ENCODE data around the gene IFI27. TPM values are rescaled to one million over a fixed set of nuclear protein-coding genes. Genes with fewer than 3 reads are reported as not detected.

IFI27 gene
- polyA plus RNA-seq, 1 of the 3 experiments (the other 2 are of a cell fraction): 1.2 TPM

DNA sequence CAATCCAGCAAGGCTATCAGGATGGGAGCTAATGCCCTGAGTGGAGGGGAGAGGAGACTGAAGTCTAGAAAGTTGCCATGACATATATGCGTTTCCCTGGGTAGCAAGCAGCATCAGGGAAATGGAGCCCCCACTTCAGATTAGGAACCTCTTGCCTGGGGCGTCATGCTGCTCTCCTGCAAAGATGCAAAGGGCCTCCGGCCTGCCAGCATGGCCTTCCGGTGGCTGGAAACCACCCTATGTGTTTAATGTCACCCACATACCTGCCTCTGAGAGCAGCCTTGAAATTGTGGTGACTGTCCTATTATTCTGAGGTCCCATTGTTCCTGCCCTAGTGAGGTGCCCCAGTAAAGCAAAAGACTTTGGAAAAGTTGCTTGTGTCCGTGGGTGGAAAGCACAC is 28.9 kb downstream of the IFI27 start:
- H3K36me3 ChIP-seq (replicated peaks in 1 of 2; ENCODE audit: control insufficient read depth in 1 of 2, insufficient read depth in 2 of 2, low read length in 1 of 2): no peaks in the 10 kb centered on the region
- H4K20me1 ChIP-seq (ENCODE audit: insufficient read depth): no peaks in the 10 kb centered on the region
- 80% methylated on average over 3 of the region's 5 CpGs for WGBS (ENCODE audit: low lambda C conversion rate)
- H3K4me3 ChIP-seq (ENCODE audit: low read depth in 2 of 2, low read length in 1 of 2): no peak overlapping the region
- no peaks in the 10 kb centered on the region for H3K79me2 ChIP-seq (ENCODE audit: insufficient read depth)
- no peaks in the 10 kb centered on the region for H3K9me3 ChIP-seq
- H3K27me3 ChIP-seq (ENCODE audit: insufficient read depth): no peaks in the 10 kb centered on the region
- H2AFZ ChIP-seq (ENCODE audit: low read depth): no peak overlapping the region
- no peak for DNase-seq
- H3K9ac ChIP-seq: no peak overlapping the region
- H3K27ac ChIP-seq (ENCODE audit: low read depth in 2 of 2, low read length in 1 of 2): no peak overlapping the region
- no peaks in the 10 kb centered on the region for H3F3A ChIP-seq (replicated peaks; ENCODE audit: insufficient read depth)
- ChIA-PET POLR2A (no interaction called here), CTCF (interaction anchor here (0.9 to 5.2 kb wide), 5 partner anchors 13 to 200 kb away, joined by 3 to 132 read pairs (median 25); no protein-coding TSS in a partner anchor)
- H3K9me2 ChIP-seq: no peaks in the 10 kb centered on the region
- H3K4me1 ChIP-seq (ENCODE audit: control insufficient read depth in 1 of 2, insufficient read depth in 2 of 2, low read depth in 1 of 2, low read length in 1 of 2): peaks cover 0 to 3% of the 10 kb centered on the region in 2 experiments; a peak in 2 of 4 replicates
- no peak overlapping the region for H3K4me2 ChIP-seq
- no peak for TF ChIP-seq RCOR1 (IDR thresholded peaks at IDR 0.05; ENCODE audit: low read length)
- TF ChIP-seq RXRA (IDR thresholded peaks at IDR 0.05; ENCODE audit: borderline replicate concordance, low read depth): no peak
- no peak for TF ChIP-seq RFX5 (IDR thresholded peaks at IDR 0.05; ENCODE audit: low read length)
- TF ChIP-seq, protein P1, sequence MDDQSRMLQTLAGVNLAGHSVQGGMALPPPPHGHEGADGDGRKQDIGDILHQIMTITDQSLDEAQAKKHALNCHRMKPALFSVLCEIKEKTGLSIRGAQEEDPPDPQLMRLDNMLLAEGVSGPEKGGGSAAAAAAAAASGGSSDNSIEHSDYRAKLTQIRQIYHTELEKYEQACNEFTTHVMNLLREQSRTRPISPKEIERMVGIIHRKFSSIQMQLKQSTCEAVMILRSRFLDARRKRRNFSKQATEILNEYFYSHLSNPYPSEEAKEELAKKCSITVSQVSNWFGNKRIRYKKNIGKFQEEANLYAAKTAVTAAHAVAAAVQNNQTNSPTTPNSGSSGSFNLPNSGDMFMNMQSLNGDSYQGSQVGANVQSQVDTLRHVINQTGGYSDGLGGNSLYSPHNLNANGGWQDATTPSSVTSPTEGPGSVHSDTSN (IDR thresholded peaks at IDR 0.05): no peak
- no peak for TF ChIP-seq GATA2 (CRISPR knock-in tag; IDR thresholded peaks at IDR 0.05)
- TF ChIP-seq RAD21 (IDR thresholded peaks at IDR 0.05; ENCODE audit: low read length): no peak
- TF ChIP-seq NRF1 (IDR thresholded peaks at IDR 0.05; ENCODE audit: low read depth, low read length): no peak
- no peak for TF ChIP-seq CHD2 (IDR thresholded peaks at IDR 0.05; ENCODE audit: low read length, partially characterized antibody)

DNA sequence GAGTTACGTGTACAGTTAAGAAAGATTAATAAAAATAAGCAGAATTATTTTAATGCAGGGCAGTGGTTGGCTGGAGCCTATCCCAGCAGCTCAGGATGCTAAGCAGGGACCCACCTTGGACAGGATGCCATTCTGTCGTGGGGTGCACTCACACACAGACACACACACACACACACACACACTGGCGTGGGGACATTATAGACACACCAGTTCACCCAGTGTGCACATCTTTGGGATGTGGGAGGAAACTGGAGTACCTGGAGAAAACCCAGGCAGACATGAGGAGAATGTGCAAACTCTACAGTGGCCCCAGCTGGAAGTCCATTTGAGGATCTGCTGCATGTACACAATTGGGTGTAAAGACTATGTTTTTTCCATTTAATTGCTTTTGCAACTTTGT is 31.7 kb downstream of the IFI27 start:
- 46% methylated on average over 3 of the region's 3 CpGs for WGBS (ENCODE audit: low lambda C conversion rate)
- H3K9me2 ChIP-seq: no peaks in the 10 kb centered on the region
- no peaks in the 10 kb centered on the region for H3K36me3 ChIP-seq (replicated peaks in 1 of 2; ENCODE audit: control insufficient read depth in 1 of 2, insufficient read depth in 2 of 2, low read length in 1 of 2)
- H3K79me2 ChIP-seq (ENCODE audit: insufficient read depth): no peaks in the 10 kb centered on the region
- H3K4me1 ChIP-seq (ENCODE audit: control insufficient read depth in 1 of 2, insufficient read depth in 2 of 2, low read depth in 1 of 2, low read length in 1 of 2): no peaks in the 10 kb centered on the region
- DNase-seq: no peak
- ChIA-PET CTCF (interaction anchor here (0.6 to 4.7 kb wide), 11 partner anchors 11 to 1429 kb away, joined by 3 to 28 read pairs (median 4); partner anchors contain the start of gene IFI27L2), POLR2A (no interaction called here)
- H4K20me1 ChIP-seq (ENCODE audit: insufficient read depth): no peaks in the 10 kb centered on the region
- H2AFZ ChIP-seq (ENCODE audit: low read depth): no peak overlapping the region
- no peak overlapping the region for H3K9ac ChIP-seq
- no peak overlapping the region for H3K27ac ChIP-seq (ENCODE audit: low read depth in 2 of 2, low read length in 1 of 2)
- H3K9me3 ChIP-seq: no peaks in the 10 kb centered on the region
- no peaks in the 10 kb centered on the region for H3F3A ChIP-seq (replicated peaks; ENCODE audit: insufficient read depth)
- H3K4me3 ChIP-seq (ENCODE audit: low read depth in 2 of 2, low read length in 1 of 2): no peak overlapping the region
- no peak overlapping the region for H3K4me2 ChIP-seq
- H3K27me3 ChIP-seq (ENCODE audit: insufficient read depth): no peaks in the 10 kb centered on the region
- TF ChIP-seq, protein P2, sequence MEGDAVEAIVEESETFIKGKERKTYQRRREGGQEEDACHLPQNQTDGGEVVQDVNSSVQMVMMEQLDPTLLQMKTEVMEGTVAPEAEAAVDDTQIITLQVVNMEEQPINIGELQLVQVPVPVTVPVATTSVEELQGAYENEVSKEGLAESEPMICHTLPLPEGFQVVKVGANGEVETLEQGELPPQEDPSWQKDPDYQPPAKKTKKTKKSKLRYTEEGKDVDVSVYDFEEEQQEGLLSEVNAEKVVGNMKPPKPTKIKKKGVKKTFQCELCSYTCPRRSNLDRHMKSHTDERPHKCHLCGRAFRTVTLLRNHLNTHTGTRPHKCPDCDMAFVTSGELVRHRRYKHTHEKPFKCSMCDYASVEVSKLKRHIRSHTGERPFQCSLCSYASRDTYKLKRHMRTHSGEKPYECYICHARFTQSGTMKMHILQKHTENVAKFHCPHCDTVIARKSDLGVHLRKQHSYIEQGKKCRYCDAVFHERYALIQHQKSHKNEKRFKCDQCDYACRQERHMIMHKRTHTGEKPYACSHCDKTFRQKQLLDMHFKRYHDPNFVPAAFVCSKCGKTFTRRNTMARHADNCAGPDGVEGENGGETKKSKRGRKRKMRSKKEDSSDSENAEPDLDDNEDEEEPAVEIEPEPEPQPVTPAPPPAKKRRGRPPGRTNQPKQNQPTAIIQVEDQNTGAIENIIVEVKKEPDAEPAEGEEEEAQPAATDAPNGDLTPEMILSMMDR (IDR thresholded peaks at IDR 0.05): no peak
- TF ChIP-seq GABPA (IDR thresholded peaks at IDR 0.05; ENCODE audit: low read depth): no peak
- no peak for TF ChIP-seq NFIC (IDR thresholded peaks at IDR 0.05; ENCODE audit: borderline replicate concordance)
- TF ChIP-seq RXRA (IDR thresholded peaks at IDR 0.05; ENCODE audit: borderline replicate concordance, low read depth): no peak
- TF ChIP-seq, protein P3, sequence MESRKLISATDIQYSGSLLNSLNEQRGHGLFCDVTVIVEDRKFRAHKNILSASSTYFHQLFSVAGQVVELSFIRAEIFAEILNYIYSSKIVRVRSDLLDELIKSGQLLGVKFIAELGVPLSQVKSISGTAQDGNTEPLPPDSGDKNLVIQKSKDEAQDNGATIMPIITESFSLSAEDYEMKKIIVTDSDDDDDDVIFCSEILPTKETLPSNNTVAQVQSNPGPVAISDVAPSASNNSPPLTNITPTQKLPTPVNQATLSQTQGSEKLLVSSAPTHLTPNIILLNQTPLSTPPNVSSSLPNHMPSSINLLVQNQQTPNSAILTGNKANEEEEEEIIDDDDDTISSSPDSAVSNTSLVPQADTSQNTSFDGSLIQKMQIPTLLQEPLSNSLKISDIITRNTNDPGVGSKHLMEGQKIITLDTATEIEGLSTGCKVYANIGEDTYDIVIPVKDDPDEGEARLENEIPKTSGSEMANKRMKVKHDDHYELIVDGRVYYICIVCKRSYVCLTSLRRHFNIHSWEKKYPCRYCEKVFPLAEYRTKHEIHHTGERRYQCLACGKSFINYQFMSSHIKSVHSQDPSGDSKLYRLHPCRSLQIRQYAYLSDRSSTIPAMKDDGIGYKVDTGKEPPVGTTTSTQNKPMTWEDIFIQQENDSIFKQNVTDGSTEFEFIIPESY (IDR thresholded peaks at IDR 0.05; ENCODE audit: borderline replicate concordance, low read depth): no peak
- TF ChIP-seq EP300 (IDR thresholded peaks at IDR 0.05; ENCODE audit: borderline replicate concordance in 1 of 2, low read depth in 1 of 2, low read length in 1 of 2): no peak
- TF ChIP-seq TEAD4 (IDR thresholded peaks at IDR 0.05; ENCODE audit: borderline replicate concordance, insufficient read depth): no peak
- TF ChIP-seq FOXM1 (IDR thresholded peaks at IDR 0.05; ENCODE audit: low read depth): no peak
- TF ChIP-seq, protein P4, sequence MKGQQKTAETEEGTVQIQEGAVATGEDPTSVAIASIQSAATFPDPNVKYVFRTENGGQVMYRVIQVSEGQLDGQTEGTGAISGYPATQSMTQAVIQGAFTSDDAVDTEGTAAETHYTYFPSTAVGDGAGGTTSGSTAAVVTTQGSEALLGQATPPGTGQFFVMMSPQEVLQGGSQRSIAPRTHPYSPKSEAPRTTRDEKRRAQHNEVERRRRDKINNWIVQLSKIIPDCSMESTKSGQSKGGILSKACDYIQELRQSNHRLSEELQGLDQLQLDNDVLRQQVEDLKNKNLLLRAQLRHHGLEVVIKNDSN (IDR thresholded peaks at IDR 0.05; ENCODE audit: borderline replicate concordance, low read depth): no peak
- TF ChIP-seq, protein P1 (IDR thresholded peaks at IDR 0.05): no peak
- TF ChIP-seq EZH2phosphoT487 (IDR thresholded peaks at IDR 0.05; ENCODE audit: borderline replicate concordance, low read depth): no peak
- no peak for TF ChIP-seq ELF1 (IDR thresholded peaks at IDR 0.05)
- no peak for TF ChIP-seq GATA2 (CRISPR knock-in tag; IDR thresholded peaks at IDR 0.05)
- TF ChIP-seq POLR2AphosphoS5 (IDR thresholded peaks at IDR 0.05; ENCODE audit: low read depth, low read length): no peak
- no peak for TF ChIP-seq YY1 (IDR thresholded peaks at IDR 0.05; ENCODE audit: low read depth)
- no peak for TF ChIP-seq TAF1 (IDR thresholded peaks at IDR 0.05; ENCODE audit: borderline replicate concordance, low read depth, low read length)
- TF ChIP-seq NRF1 (IDR thresholded peaks at IDR 0.05; ENCODE audit: low read depth, low read length): no peak
